SJSA1 (cell line): ENCODE results near the gene EPG5. TPM values are rescaled to one million over a fixed set of nuclear protein-coding genes. Genes with fewer than 3 reads are reported as not detected.

ENCODE experiments used
- DNase-seq, 2 experiments: peaks; one replicate each; pipeline ENCODE4 v3.0.0-alpha.2; 2015 to 2020; ENCODE audit warnings: low spot score in 2 of 2, low read depth in 1 of 2
- H3K27ac ChIP-seq: fragments of 250-450 bp; sonication (Bioruptor Pico); 2 replicates; pipeline ENCODE4 v1.5.1; 2020; ENCODE audit warnings: mild to moderate bottlenecking, moderate library complexity
- H3K27me3 ChIP-seq: fragments of 250-450 bp; sonication (Bioruptor Pico); replicated peaks from 2 replicates; pipeline ENCODE4 v1.5.1; 2020; ENCODE audit warnings: mild to moderate bottlenecking, moderate library complexity
- H3K36me3 ChIP-seq: fragments of 250-450 bp; sonication (Bioruptor Pico); 2 replicates; pipeline ENCODE4 v1.5.1; 2020; ENCODE audit warnings: mild to moderate bottlenecking
- H3K4me1 ChIP-seq: fragments of 250-450 bp; sonication (Bioruptor Pico); replicated peaks from 2 replicates; pipeline ENCODE4 v1.6.1; 2021; ENCODE audit warnings: mild to moderate bottlenecking
- H3K4me3 ChIP-seq: fragments of 250-450 bp; sonication (Bioruptor Pico); 2 replicates; pipeline ENCODE4 v1.5.1; 2020; ENCODE audit warnings: mild to moderate bottlenecking
- H3K9me3 ChIP-seq: fragments of 250-450 bp; sonication (Bioruptor Pico); replicated peaks from 2 replicates; pipeline ENCODE4 v1.5.1; 2020; ENCODE audit warnings: mild to moderate bottlenecking
- total RNA-seq: library from RNA; depleted of rRNA; stranded (reverse); fragments of >200 nt; shearing (Covaris generic); gene quantifications from 2 replicates; pipeline ENCODE4 v1.2.3, GENCODE V29; 2014

EPG5 gene
- total RNA-seq, 1 experiment from 2014 or later, result 14.8 TPM

DNA sequence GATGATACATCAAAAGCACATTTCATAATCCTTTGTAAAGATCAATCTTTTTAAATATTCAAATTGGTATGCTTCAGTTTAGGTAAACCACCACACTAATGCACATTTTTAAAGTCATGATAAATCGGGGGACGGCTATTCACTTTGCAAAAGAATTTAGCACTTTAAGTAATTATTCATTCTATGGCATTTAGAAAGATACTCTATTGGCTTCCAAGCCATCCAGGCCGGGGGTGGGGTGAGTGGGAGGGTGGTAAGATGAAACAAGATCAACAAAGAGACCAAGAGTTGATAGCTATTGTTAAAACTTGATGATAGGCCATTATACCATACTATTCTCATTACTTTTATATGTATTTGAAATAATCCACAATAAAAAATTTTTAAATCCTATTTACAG, 41.0 kb downstream of the EPG5 start:
- Histone ChIP-seq H3K27me3 (no peaks in the 10 kb centered on the region), H3K36me3 (peaks cover 83% of the 10 kb centered on the region), H3K27ac (no peak overlapping the region), H3K4me3 (no peak overlapping the region), H3K4me1 (no peaks in the 10 kb centered on the region), H3K9me3 (no peaks in the 10 kb centered on the region)
- no peak for DNase-seq

- DNase-seq, result no peak
- no peaks in the 10 kb centered on the region for H3K27me3 ChIP-seq
- peaks cover 72% of the 10 kb centered on the region for H3K36me3 ChIP-seq
- H3K9me3 ChIP-seq, result no peaks in the 10 kb centered on the region
- H3K4me1 ChIP-seq, result no peaks in the 10 kb centered on the region
- no peak overlapping the region for H3K4me3 ChIP-seq
- H3K27ac ChIP-seq, result no peak overlapping the region
Measured at GRCh38 chr18:45923138-45923537, 44.0 kb downstream of the EPG5 start.

DNA sequence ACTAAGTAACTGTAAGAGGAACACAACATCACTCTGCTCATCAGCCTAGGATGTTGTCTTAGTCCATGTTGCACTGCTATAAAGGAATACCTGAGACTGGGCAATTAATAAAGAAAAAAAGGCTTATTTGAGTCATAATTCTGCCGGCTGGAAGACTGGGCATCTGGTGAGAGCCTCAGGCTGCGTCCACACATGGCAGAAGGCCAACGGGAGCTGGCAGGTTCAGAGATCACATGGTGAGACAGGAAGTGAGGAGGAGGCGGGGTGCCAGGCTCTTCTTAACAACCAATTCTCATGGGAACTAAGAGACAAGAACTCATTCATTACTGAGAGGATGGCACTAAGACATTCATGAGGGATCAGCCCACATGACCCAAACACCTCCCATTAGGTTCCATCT, 46.8 kb downstream of the EPG5 start:
- no peaks in the 10 kb centered on the region for H3K4me1 ChIP-seq
- no peaks in the 10 kb centered on the region for H3K27me3 ChIP-seq
- H3K27ac ChIP-seq, result no peak overlapping the region
- no peak for DNase-seq
- H3K36me3 ChIP-seq, result peaks cover 85% of the 10 kb centered on the region
- no peaks in the 10 kb centered on the region for H3K9me3 ChIP-seq
- H3K4me3 ChIP-seq, result no peak overlapping the region

GRCh38 chr18:45916302-45916701, 50.8 kb downstream of the EPG5 start:
- DNase-seq, result no peak
- no peak overlapping the region for H3K4me3 ChIP-seq
- H3K27ac ChIP-seq, result no peak overlapping the region
- H3K9me3 ChIP-seq, result no peaks in the 10 kb centered on the region
- no peaks in the 10 kb centered on the region for H3K27me3 ChIP-seq
- H3K4me1 ChIP-seq, result no peaks in the 10 kb centered on the region
- H3K36me3 ChIP-seq, result peaks cover 79% of the 10 kb centered on the region

- peaks cover 82% of the 10 kb centered on the region for H3K36me3 ChIP-seq
- H3K4me3 ChIP-seq, result no peak overlapping the region
- H3K27me3 ChIP-seq, result no peaks in the 10 kb centered on the region
- no peak for DNase-seq
- H3K4me1 ChIP-seq, result no peaks in the 10 kb centered on the region
- no peaks in the 10 kb centered on the region for H3K9me3 ChIP-seq
- H3K27ac ChIP-seq, result no peak overlapping the region
Measured at GRCh38 chr18:45913276-45913675, 53.9 kb downstream of the EPG5 start.

GRCh38 chr18:45910405-45911023, 56.6 kb downstream of the EPG5 start:
- Histone ChIP-seq H3K9me3 (no peaks in the 10 kb centered on the region), H3K27me3 (no peaks in the 10 kb centered on the region), H3K4me3 (no peak overlapping the region), H3K4me1 (no peaks in the 10 kb centered on the region), H3K27ac (no peak overlapping the region), H3K36me3 (peaks cover 85% of the 10 kb centered on the region)
- DNase-seq, result peak; percentile 33 to 57

DNA sequence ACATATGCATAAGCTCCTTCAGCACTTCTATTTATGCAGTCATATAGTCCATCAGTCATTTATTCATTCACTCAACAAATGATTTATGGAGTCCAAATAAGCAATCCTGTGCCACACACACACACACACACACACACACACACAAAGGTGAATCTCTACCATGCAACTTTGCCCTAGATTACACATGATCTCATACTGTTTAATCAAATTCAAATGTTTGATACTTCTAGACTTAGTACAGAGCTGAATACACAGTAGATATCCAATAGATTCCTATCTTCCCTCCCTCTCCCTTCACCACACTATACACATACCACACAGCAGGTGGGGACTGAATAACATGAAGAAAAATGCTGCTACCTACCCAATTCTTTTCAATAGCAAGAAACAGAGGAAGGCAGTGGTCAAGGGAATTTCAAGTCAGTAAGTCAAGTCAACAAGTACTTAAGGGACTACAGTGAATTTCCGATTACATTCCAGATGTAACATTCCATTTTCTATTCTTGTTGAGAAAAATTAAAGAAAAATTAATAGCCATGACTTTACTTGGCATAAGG, 65.4 kb downstream of the EPG5 start:
- Histone ChIP-seq H3K36me3 (peaks cover 86% of the 10 kb centered on the region), H3K9me3 (no peaks in the 10 kb centered on the region), H3K4me3 (no peak overlapping the region), H3K4me1 (no peaks in the 10 kb centered on the region), H3K27ac (no peak overlapping the region), H3K27me3 (no peaks in the 10 kb centered on the region)
- no peak for DNase-seq

DNA sequence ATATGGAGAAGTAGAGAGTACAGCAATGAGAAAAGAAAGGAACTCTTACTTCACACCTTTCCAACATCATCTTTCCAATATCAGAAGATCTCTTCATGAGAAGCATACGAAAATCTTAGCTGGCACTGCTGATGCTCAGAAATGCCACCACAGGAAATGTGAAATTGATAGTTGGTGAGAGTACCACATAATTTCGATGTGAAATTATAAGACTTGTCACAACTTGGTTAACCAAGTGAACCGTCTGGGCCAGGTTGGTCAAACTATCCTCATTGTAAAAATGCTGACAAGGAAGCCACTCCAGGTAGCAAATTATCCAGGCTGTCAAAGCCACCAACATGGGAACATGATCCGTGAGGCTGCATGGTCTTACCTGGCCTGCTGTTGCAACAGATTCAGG, 66.5 kb downstream of the EPG5 start:
- peaks cover 84% of the 10 kb centered on the region for H3K36me3 ChIP-seq
- H3K27ac ChIP-seq, result no peak overlapping the region
- H3K27me3 ChIP-seq, result no peaks in the 10 kb centered on the region

DNA sequence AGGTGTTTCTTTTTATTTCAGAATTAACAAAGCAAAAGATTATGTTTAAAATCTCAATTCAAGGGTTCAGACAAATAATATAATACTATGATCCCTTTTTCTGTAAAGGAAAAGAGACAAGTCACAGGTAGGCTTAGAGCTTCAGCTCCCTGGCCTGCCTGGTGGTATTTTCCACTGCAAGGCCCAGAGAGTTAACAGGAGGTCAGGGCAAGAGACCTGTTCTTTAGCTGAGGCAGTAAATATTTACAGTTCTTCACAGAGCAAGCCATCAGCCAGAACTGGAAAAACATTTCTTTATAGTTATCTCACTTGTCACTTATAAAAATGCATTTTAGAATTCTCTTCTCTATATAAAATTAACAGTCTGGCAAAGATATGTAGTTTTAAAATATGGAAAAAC, 70.1 kb downstream of the EPG5 start:
- Histone ChIP-seq H3K9me3 (no peaks in the 10 kb centered on the region), H3K36me3 (peaks cover 75% of the 10 kb centered on the region), H3K27me3 (no peaks in the 10 kb centered on the region), H3K27ac (no peak overlapping the region), H3K4me1 (no peaks in the 10 kb centered on the region), H3K4me3 (no peak overlapping the region)
- DNase-seq, result no peak

More for the DNA sequence above, 66.5 kb downstream of the EPG5 start:
- Histone ChIP-seq H3K4me1 (no peaks in the 10 kb centered on the region), H3K9me3 (no peaks in the 10 kb centered on the region), H3K4me3 (no peak overlapping the region)
- no peak for DNase-seq

- H3K27ac ChIP-seq, result no peak overlapping the region
- no peaks in the 10 kb centered on the region for H3K9me3 ChIP-seq
- no peaks in the 10 kb centered on the region for H3K27me3 ChIP-seq
- DNase-seq, result no peak
- no peaks in the 10 kb centered on the region for H3K4me1 ChIP-seq
- H3K36me3 ChIP-seq, result peaks cover 69% of the 10 kb centered on the region
- no peak overlapping the region for H3K4me3 ChIP-seq
Measured at GRCh38 chr18:45896452-45896851, 70.7 kb downstream of the EPG5 start.

DNA sequence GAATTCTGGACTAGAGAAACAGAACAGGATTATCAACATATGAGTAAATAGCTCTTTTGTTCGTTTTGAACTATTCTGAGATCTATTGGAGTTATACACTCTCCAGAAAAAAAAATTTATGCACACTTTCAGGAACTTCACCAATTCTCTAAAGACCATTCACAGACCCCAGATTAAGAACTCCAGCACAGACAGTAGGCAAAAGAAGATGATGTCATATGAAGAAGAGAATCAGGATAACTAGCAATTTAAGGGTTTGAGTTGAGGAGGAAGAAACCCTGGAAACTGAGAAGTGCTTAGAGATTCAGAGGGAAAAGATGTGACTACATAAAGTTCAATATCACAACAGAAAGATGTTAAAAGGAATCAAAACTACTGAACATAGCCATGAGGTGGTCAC, 71.8 kb downstream of the EPG5 start:
- no peaks in the 10 kb centered on the region for H3K4me1 ChIP-seq
- DNase-seq, result no peak
- H3K36me3 ChIP-seq, result peaks cover 58% of the 10 kb centered on the region

GRCh38 chr18:45894818-45895217, 72.3 kb downstream of the EPG5 start:
- Histone ChIP-seq H3K9me3 (no peaks in the 10 kb centered on the region), H3K36me3 (peaks cover 57% of the 10 kb centered on the region), H3K4me1 (no peaks in the 10 kb centered on the region), H3K27me3 (no peaks in the 10 kb centered on the region), H3K4me3 (no peak overlapping the region), H3K27ac (no peak overlapping the region)
- no peak for DNase-seq

More for the DNA sequence above, 71.8 kb downstream of the EPG5 start:
- Histone ChIP-seq H3K27me3 (no peaks in the 10 kb centered on the region), H3K9me3 (no peaks in the 10 kb centered on the region), H3K4me3 (no peak overlapping the region), H3K27ac (no peak overlapping the region)

DNA sequence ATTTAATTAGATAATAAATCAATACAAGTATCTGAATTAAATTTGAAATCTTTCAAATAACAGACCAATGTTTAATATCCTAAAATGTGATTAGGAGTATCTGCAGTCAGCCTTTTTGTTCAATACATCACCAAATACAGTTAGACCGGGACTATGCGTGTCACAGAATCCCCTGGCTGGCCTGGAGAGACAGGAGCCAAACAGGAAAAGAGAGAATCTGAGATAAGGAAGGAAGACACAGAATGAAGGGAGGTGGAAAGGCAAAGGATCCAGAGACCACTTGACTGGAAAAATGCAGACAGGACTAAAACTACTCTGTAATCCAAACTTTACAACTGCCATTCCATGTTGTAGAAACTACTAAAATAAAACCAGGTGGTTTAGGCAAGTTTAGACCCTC, 75.3 kb downstream of the EPG5 start:
- Histone ChIP-seq H3K9me3 (no peaks in the 10 kb centered on the region), H3K27me3 (no peaks in the 10 kb centered on the region), H3K27ac (no peak overlapping the region), H3K4me3 (no peak overlapping the region), H3K4me1 (no peaks in the 10 kb centered on the region), H3K36me3 (peaks cover 40% of the 10 kb centered on the region)
- DNase-seq, result no peak

- H3K4me3 ChIP-seq, result no peak overlapping the region
- no peak overlapping the region for H3K27ac ChIP-seq
- no peaks in the 10 kb centered on the region for H3K27me3 ChIP-seq
- no peak for DNase-seq
- no peaks in the 10 kb centered on the region for H3K9me3 ChIP-seq
- H3K36me3 ChIP-seq, result peaks cover 43% of the 10 kb centered on the region
- H3K4me1 ChIP-seq, result no peaks in the 10 kb centered on the region
Measured at GRCh38 chr18:45890606-45891005, 76.5 kb downstream of the EPG5 start.
